Astrocyte of the spinal cord (primary cell): Measurements from ENCODE around the gene GRIA2.

Experiments used
- DNase-seq: peaks from one replicate; pipeline ENCODE4 v3.0.0; 2011; ENCODE audit warnings: low read depth, low spot score
- H3K4me3 ChIP-seq: 2 replicates; pipeline ENCODE4 v1.5.1; 2011; ENCODE audit warnings: low read depth, mild to moderate bottlenecking, low read length, moderate library complexity
- CTCF ChIP-seq: IDR thresholded peaks from 2 replicates; pipeline ENCODE4 v1.5.1; 2012; ENCODE audit warnings: low read depth, mild to moderate bottlenecking, low read length, inconsistent platforms
- in situ Hi-C: cut with HindIII; loops from 2 replicates; pipeline ENCODE4 v1.10.0; 2017; ENCODE audit warnings: low sequenced_read_pairs

GRIA2 gene

GRCh38 chr4:157204634-157205244 lies 15.8 kb upstream of the GRIA2 start:
- in situ Hi-C loops = no loop called here
- peak; percentile 43 for TF ChIP-seq CTCF
- H3K4me3 ChIP-seq = no peak overlapping the region
- DNase-seq = no peak

GRCh38 chr4:157217708-157218107 lies 2.8 kb upstream of the GRIA2 start:
- DNase-seq = peak; percentile 45
- in situ Hi-C loops = no loop called here
- peak; percentile 60 for TF ChIP-seq CTCF
- H3K4me3 ChIP-seq = no peak overlapping the region

DNA sequence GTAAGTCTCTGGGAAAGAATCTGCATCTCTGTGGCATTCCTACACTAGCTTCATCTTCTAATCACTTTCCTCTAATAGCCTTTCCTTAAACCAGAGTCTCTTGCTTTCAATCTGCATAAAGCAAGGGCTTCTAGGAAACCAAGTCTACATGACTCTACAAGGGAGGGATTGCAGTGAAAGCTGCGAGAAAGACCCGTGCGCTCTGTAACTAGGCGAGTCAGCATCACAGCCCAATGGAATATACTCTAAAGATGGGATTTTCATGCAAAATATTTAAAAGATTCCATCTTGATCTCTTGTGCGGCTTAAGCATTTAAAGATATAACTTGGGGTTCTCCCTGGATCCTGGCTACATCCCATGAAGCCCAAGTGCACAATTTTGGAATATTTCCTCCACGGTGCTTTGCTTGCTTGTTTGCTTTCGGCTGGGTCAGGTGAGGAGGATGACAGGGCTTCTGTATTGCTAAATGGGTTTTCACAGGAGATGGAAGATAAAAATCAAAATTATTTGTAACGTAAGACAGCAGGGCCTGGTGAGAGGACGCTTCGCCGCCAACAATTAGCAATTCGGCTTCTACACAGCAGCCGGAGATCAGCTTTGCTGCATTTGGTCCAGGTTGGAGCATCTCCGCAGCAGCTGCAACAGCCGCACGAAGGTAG lies 687 bp upstream of the GRIA2 start:
- H3K4me3 ChIP-seq = peak overlapping the region; percentile 32
- in situ Hi-C loops = no loop called here
- DNase-seq = no peak
- no peak for TF ChIP-seq CTCF

GRCh38 chr4:157221426-157221894 lies 932 bp downstream of the GRIA2 start:
- in situ Hi-C loops = no loop called here
- TF ChIP-seq CTCF = no peak
- peak; percentile 5 for DNase-seq
- peak overlapping the region; percentile 51 for H3K4me3 ChIP-seq

- TF ChIP-seq CTCF = peak; percentile 16
- peak overlapping the region; percentile 51 for H3K4me3 ChIP-seq
- DNase-seq = peak; percentile 16
- in situ Hi-C loops = no loop called here
Observed at GRCh38 chr4:157221895-157222770, 1.6 kb downstream of the GRIA2 start.

GRCh38 chr4:157222771-157223160 lies 2.2 kb downstream of the GRIA2 start:
- in situ Hi-C loops = no loop called here
- DNase-seq = no peak
- no peak for TF ChIP-seq CTCF
- peak overlapping the region; percentile 51 for H3K4me3 ChIP-seq
